GM12872 (cell line): ENCODE data around the gene MAD1L1.

ENCODE experiments used
- CTCF ChIP-seq: IDR thresholded peaks from 3 replicates; pipeline ENCODE4 v1.5.1; 2011; ENCODE audit warnings: low read depth, mild to moderate bottlenecking, low read length, moderate library complexity; ENCODE audit not compliant: insufficient read depth

The MAD1L1 gene

GRCh38 chr7:1948301-1948796 is 284.4 kb downstream of the MAD1L1 start:
- no peak for TF ChIP-seq CTCF

- no peak for TF ChIP-seq CTCF
Observed at GRCh38 chr7:1947586-1948217, 285.0 kb downstream of the MAD1L1 start.

- TF ChIP-seq CTCF: no peak
Observed at GRCh38 chr7:1946773-1947450, 285.8 kb downstream of the MAD1L1 start.

GRCh38 chr7:1946025-1946772 is 286.5 kb downstream of the MAD1L1 start:
- TF ChIP-seq CTCF: no peak

GRCh38 chr7:1945558-1945957 is 287.2 kb downstream of the MAD1L1 start:
- no peak for TF ChIP-seq CTCF

- TF ChIP-seq CTCF: no peak
Observed at GRCh38 chr7:1944619-1945210, 288.0 kb downstream of the MAD1L1 start.
